Psoas muscle (tissue), 8 donors: ENCODE data around the gene ABCA7. TPM values are rescaled to one million over a fixed set of nuclear protein-coding genes. Genes with fewer than 3 reads are reported as not detected.
A peak's percentile ranks its signal among the peaks of the same experiment; 100 is the strongest.

Experiments used
- ATAC-seq, 4 donors: fragments of 200-7000 bp; cut with Tn5 transposase; one replicate each; pipeline ENCODE4 v1.9.1; 2020; ENCODE audit warnings: moderate library complexity in 3 of 4, mild to moderate bottlenecking in 2 of 4
- DNase-seq, 2 donors: peaks; one replicate each; pipeline ENCODE4 v3.0.0-alpha.2; 2020
- H3K27ac ChIP-seq: fragments of 200-600 bp; one replicate; pipeline ENCODE4 v1.8.0; 2022
- H3K27me3 ChIP-seq, 3 donors: fragments of 200-600 bp in 1 of 3; one replicate each; pipeline versions ENCODE4 v1.6.1 to v1.8.0; 2013 to 2022; ENCODE audit warnings: low read length in 2 of 3, mild to moderate bottlenecking in 2 of 3, moderate library complexity in 1 of 3; ENCODE audit not compliant: insufficient read depth in 3 of 3
- H3K36me3 ChIP-seq, 2 donors: fragments of 200-600 bp in 1 of 2; one replicate each; pipeline versions ENCODE4 v1.6.1 to v1.8.0; 2013 to 2022; ENCODE audit warnings: low read depth in 1 of 2, mild to moderate bottlenecking in 1 of 2, moderate library complexity in 1 of 2; ENCODE audit not compliant: insufficient read depth in 1 of 2
- H3K4me1 ChIP-seq: fragments of 200-600 bp; one replicate; pipeline ENCODE4 v1.8.0; 2022
- H3K4me3 ChIP-seq: fragments of 200-600 bp; one replicate; pipeline ENCODE4 v1.8.0; 2022; ENCODE audit warnings: mild to moderate bottlenecking
- H3K9me3 ChIP-seq: fragments of 200-600 bp; one replicate; pipeline ENCODE4 v1.8.0; 2022
- WGBS, 3 donors: extraction: QIAGEN DNeasy Blood & Tissue Kit; methylation state at CpG; one replicate each; pipeline versions ENCODE4 v1.1.6 to v1.1.7; 2013; 5-methylcytosine and 5-hydroxymethylcytosine counted together
- intact Hi-C, 2 donors: fragments of 100-400 bp; cut with DNase I; formaldehyde crosslinking; loops; one replicate each; pipeline versions ENCODE4 v1.11.0 to v1.14.2; 2022
- polyA plus RNA-seq, 3 donors: library from polyadenylated mRNA; stranded (reverse); fragments of 200-250 nt; gene quantifications; one replicate each; pipeline ENCODE4 v1.2.3, GENCODE V29; 2013
- total RNA-seq, 4 donors: library from RNA; stranded (reverse); fragmentation: NEBNext Ultra II Directional in 2 of 4; extraction: Animal tissue kit (Norgen Biotek cat#: 25700) in 2 of 4; gene quantifications; one replicate each; pipeline versions ENCODE4 v1.2.1 to v1.2.4, GENCODE V29; 2021 to 2023
- TF ChIP-seq, protein P1 (sequence below): fragments of 200-600 bp; IDR thresholded peaks from one replicate; pipeline ENCODE4 v1.8.0; 2022; ENCODE audit warnings: antibody characterized with exemption
- donor health status: healthy with polysubstance abuse.
- donor health status: DM: no; HTN: no; CAD: no; lungs with moderate emphysema.
- donor health status: Bipolar disorder and iron deficiency.
- donor health status: healthy.
- donor health status: DM: yes; HTN: yes; CAD: no.
- donor health status: DM: no; HTN: no; CAD: no.
- donor health status: DM: no; HTN: no; CAD: no.
- donor health status: DM: yes; HTN: yes; CAD: no.

ABCA7 gene
- total and polyA plus RNA-seq, 7 donors = 2.6 to 19.5 (median 10.1) TPM

GRCh38 chr19:1045247-1045603, 5.3 kb downstream of the ABCA7 start:
- no peaks in the 10 kb centered on the region for H3K9me3 ChIP-seq
- TF ChIP-seq, protein P1, sequence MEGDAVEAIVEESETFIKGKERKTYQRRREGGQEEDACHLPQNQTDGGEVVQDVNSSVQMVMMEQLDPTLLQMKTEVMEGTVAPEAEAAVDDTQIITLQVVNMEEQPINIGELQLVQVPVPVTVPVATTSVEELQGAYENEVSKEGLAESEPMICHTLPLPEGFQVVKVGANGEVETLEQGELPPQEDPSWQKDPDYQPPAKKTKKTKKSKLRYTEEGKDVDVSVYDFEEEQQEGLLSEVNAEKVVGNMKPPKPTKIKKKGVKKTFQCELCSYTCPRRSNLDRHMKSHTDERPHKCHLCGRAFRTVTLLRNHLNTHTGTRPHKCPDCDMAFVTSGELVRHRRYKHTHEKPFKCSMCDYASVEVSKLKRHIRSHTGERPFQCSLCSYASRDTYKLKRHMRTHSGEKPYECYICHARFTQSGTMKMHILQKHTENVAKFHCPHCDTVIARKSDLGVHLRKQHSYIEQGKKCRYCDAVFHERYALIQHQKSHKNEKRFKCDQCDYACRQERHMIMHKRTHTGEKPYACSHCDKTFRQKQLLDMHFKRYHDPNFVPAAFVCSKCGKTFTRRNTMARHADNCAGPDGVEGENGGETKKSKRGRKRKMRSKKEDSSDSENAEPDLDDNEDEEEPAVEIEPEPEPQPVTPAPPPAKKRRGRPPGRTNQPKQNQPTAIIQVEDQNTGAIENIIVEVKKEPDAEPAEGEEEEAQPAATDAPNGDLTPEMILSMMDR = no peak
- 79 to 84% (median 83%) methylated on average over 10 of the region's 10 CpGs for WGBS, 3 donors
- peak; percentile 20 to 64 for DNase-seq
- no peak overlapping the region for H3K4me3 ChIP-seq
- peaks cover 22% of the 10 kb centered on the region for H3K4me1 ChIP-seq
- peaks cover 0 to 35% of the 10 kb centered on the region in 2 donors for H3K36me3 ChIP-seq
- intact Hi-C loops = no loop called here
- H3K27me3 ChIP-seq = no peaks in the 10 kb centered on the region
- ATAC-seq = peak in 1 of 4 donors; percentile 10
- H3K27ac ChIP-seq = no peak overlapping the region

DNA sequence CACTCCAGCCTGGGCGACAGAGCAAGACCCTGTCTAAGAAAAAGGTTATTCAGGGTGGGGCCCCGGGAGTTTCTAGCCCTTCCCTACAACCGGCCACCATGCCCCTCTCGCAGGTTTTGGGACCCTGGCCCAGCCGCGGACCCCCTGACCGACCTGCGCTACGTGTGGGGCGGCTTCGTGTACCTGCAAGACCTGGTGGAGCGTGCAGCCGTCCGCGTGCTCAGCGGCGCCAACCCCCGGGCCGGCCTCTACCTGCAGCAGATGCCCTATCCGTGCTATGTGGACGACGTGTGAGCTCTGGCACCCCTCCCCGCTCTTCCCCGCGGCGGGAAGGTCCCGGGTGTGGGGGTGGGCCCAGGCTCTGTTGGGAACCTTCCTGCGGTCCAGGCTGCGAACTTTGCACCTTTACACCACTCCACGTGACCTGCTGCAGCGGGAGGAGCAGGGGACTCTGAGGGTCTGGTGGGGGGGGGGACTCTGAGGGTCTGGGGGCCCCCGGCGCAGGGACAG, 6.3 kb downstream of the ABCA7 start:
- ATAC-seq (no peak), DNase-seq (peak in 1 of 2 donors; percentile 10)
- peaks cover 0 to 35% of the 10 kb centered on the region in 2 donors for H3K36me3 ChIP-seq
- H3K27me3 ChIP-seq = no peaks in the 10 kb centered on the region
- WGBS, 3 donors = 85 to 92% (median 91%) methylated on average over 33 of the region's 33 CpGs
- peaks cover 14% of the 10 kb centered on the region for H3K4me1 ChIP-seq
- H3K4me3 ChIP-seq = no peak overlapping the region
- no peak overlapping the region for H3K27ac ChIP-seq
- intact Hi-C loops = no loop called here
- no peaks in the 10 kb centered on the region for H3K9me3 ChIP-seq
- TF ChIP-seq, protein P1 = no peak

DNA sequence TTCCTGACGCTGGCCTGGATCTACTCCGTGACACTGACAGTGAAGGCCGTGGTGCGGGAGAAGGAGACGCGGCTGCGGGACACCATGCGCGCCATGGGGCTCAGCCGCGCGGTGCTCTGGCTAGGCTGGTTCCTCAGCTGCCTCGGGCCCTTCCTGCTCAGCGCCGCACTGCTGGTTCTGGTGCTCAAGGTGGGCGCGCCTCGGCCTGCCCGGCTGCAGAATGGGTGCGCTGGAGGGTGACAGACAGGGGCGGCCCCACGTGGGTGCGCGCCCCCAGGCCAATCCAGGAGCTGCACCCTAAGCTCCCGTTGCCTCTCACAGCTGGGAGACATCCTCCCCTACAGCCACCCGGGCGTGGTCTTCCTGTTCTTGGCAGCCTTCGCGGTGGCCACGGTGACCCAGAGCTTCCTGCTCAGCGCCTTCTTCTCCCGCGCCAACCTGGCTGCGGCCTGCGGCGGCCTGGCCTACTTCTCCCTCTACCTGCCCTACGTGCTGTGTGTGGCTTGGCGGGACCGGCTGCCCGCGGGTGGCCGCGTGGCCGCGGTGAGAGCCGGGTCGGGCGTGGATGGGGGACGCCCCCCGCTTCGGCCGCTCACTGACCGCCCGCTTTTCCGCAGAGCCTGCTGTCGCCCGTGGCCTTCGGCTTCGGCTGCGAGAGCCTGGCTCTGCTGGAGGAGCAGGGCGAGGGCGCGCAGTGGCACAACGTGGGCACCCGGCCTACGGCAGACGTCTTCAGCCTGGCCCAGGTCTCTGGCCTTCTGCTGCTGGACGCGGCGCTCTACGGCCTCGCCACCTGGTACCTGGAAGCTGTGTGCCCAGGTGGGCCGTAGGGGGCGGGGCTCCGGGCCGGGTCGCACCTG, 7.2 kb downstream of the ABCA7 start:
- 88 to 90% (median 90%) methylated on average over 69 to 77 of the region's 77 CpGs for WGBS, 3 donors
- Histone ChIP-seq H3K4me1 (peaks cover 6% of the 10 kb centered on the region), H3K9me3 (no peaks in the 10 kb centered on the region), H3K4me3 (no peak overlapping the region), H3K36me3 (peaks cover 0 to 35% of the 10 kb centered on the region in 2 donors), H3K27me3 (no peaks in the 10 kb centered on the region), H3K27ac (no peak overlapping the region)
- TF ChIP-seq, protein P1 = no peak
- DNase-seq = peak; percentile 13 to 48
- ATAC-seq = no peak
- intact Hi-C loops = no loop called here

GRCh38 chr19:1047696-1048147, 7.8 kb downstream of the ABCA7 start:
- Histone ChIP-seq H3K9me3 (no peaks in the 10 kb centered on the region), H3K4me3 (no peak overlapping the region), H3K36me3 (peaks cover 0 to 31% of the 10 kb centered on the region in 2 donors), H3K27ac (no peak overlapping the region), H3K27me3 (no peaks in the 10 kb centered on the region), H3K4me1 (no peaks in the 10 kb centered on the region)
- intact Hi-C loops = no loop called here
- ATAC-seq (no peak), DNase-seq (peak in 1 of 2 donors; percentile 15)
- TF ChIP-seq, protein P1 = no peak
- WGBS, 3 donors = 88 to 93% (median 90%) methylated on average over 19 to 20 of the region's 20 CpGs
